Fibroblast of the aortic adventitia (primary cell): ENCODE data around the gene OBP2A. TPM values are rescaled to one million over a fixed set of nuclear protein-coding genes. Genes with fewer than 3 reads are reported as not detected.

Experiments used
- DNase-seq: peaks from one replicate; pipeline ENCODE4 v3.0.0-alpha.2; 2010; ENCODE audit warnings: low read depth
- H3K4me3 ChIP-seq: 2 replicates; pipeline ENCODE4 v1.5.1; 2011; ENCODE audit warnings: low read depth, mild to moderate bottlenecking, control low read depth, low read length, moderate library complexity
- total RNA-seq: library from RNA; depleted of rRNA; stranded (reverse); fragments of >200 nt; gene quantifications from 2 replicates; pipeline ENCODE4 v1.2.3, GENCODE V29; 2012; ENCODE audit warnings: low replicate concordance
- TF ChIP-seq, protein P1 (sequence below): IDR thresholded peaks from 2 replicates; pipeline ENCODE4 v1.5.1; 2011; ENCODE audit warnings: mild to moderate bottlenecking, low read length, control low read depth, inconsistent platforms; ENCODE audit not compliant: insufficient read depth

Gene OBP2A
- total RNA-seq, 1 donor, result not detected

DNA sequence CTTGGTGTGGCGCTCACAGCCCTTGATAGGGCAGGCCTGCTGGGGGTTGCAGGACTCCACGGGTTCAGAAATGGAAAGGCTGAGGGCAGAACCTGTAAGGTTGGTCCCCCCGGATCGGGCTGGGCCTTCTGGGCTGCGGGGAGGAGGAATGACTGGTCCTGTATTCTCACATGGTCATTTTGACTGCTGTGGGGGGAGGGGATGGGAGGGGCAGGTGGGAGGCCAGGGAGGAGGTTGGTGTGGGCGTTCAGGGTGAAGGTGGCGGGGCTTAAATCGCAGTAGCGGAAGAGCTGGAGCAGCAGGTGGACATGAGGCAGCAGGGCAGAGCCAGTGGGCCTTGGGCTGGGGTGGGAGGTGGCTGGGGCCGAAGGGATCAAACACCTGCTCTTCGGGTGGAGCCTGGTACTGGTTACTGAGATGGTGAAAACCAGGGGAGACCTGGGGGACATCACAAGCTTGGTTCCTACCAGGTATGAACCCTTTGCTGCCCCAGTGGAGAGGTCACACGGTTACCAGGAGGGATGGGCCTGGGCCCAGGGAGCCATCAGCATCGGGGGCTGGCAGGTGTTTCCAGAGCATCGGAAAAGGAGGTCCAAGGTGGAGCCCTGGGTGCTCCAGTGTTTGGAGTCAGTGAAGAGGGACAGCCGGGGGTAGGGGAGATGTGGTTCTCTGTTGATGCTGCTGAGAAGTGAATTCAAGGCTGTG lies 43.6 kb upstream of the OBP2A start:
- peak overlapping the region; percentile 82 for H3K4me3 ChIP-seq
- TF ChIP-seq, protein P1, sequence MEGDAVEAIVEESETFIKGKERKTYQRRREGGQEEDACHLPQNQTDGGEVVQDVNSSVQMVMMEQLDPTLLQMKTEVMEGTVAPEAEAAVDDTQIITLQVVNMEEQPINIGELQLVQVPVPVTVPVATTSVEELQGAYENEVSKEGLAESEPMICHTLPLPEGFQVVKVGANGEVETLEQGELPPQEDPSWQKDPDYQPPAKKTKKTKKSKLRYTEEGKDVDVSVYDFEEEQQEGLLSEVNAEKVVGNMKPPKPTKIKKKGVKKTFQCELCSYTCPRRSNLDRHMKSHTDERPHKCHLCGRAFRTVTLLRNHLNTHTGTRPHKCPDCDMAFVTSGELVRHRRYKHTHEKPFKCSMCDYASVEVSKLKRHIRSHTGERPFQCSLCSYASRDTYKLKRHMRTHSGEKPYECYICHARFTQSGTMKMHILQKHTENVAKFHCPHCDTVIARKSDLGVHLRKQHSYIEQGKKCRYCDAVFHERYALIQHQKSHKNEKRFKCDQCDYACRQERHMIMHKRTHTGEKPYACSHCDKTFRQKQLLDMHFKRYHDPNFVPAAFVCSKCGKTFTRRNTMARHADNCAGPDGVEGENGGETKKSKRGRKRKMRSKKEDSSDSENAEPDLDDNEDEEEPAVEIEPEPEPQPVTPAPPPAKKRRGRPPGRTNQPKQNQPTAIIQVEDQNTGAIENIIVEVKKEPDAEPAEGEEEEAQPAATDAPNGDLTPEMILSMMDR, result no peak
- no peak for DNase-seq

DNA sequence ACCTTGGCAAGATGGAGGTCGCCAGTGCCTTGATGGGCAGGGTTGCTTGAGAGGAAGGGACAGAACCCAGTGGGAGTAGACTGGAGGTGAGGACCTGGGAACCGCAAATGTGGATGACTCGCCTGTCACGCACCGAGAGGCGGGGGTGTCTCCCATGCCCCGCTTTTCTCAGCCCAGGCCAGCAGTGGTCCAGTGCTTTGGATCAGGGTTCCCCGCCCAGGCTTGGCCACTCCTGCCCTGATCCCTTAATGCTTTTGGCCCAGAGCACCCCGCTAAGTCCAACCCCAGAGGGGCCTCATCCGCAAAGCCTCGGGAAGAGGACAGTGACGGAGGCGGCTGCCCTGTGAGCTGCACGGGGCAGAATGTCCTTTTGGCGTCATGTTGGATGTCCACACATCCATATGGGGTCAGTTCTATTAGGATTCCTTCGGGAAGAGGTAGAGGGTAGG lies 43.0 kb upstream of the OBP2A start:
- TF ChIP-seq, protein P1, result no peak
- no peak for DNase-seq
- no peak overlapping the region for H3K4me3 ChIP-seq

DNA sequence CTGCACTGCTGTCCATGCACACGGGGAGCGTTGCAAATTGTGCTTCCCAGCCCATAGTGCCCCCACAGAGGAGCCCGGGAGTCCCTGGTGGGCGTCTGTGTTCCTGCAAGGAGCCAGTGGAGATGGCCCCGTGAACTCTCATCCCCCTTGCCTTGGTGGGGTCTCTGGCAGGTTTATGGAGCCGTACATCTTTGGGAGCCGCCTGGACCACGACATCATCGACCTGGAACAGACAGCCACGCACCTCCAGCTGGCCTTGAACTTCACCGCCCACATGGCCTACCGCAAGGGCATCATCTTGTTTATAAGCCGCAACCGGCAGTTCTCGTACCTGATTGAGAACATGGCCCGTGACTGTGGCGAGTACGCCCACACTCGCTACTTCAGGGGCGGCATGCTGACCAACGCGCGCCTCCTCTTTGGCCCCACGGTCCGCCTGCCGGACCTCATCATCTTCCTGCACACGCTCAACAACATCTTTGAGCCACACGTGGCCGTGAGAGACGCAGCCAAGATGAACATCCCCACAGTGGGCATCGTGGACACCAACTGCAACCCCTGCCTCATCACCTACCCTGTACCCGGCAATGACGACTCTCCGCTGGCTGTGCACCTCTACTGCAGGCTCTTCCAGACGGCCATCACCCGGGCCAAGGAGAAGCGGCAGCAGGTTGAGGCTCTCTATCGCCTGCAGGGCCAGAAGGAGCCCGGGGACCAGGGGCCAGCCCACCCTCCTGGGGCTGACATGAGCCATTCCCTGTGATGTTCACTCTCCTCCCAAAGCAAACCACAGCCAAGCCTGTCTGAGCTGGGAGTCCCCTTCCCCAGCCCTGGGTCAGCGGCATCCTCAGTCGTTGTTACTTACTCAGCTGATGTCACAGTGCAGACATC lies 42.3 kb upstream of the OBP2A start:
- no peak overlapping the region for H3K4me3 ChIP-seq
- no peak for DNase-seq

DNA sequence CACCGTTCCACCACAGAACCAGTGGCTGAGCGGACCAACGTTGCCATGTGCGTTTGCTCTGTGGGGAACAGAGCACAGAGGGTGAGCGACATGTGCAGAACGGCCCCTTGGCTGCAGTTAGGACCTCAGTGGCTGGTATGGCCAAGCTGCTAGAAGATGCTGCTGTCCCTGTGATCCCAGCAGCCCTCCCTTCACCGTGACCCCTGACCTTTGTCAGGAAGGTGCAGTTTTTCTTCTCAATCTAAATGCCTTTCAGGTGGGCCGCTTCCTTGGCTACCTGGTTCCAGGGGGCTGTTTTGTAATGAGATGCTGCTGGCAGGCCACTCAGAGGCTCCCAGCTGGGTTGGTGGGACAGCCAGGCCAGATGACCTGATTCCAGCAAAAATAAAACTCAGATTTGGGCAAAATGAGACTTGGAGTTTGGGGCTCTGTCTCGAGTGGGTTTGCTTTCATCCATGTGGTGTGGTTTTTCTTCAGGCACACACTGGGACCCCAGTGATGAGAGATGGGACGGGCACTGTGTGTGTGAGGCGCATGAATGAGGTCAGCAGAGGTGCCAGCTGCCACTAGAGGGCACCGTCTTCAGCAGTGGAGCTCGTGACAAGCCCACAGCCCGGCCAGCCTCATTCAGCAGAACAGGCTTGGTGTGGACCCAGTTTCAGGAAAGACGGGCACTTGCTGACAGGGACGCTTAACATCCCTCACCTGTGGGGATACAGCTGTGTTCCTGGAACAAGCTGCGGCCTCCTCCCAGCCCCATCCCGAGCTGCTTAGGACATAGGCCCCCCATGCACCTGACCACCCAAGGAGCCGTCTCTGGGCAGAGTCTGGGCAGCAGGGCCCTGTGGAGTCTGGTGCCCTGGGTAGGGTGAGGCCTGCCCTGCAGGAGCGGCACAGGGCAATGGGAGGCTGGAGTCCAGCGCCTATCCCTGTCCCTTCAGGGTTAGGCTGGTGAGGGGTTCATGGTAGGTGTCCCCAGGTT lies 41.4 kb upstream of the OBP2A start:
- TF ChIP-seq, protein P1, result peak; percentile 80
- DNase-seq, result peak; percentile 57
- H3K4me3 ChIP-seq, result no peak overlapping the region

More for the DNA sequence above, 42.3 kb upstream of the OBP2A start:
- TF ChIP-seq, protein P1, result no peak

DNA sequence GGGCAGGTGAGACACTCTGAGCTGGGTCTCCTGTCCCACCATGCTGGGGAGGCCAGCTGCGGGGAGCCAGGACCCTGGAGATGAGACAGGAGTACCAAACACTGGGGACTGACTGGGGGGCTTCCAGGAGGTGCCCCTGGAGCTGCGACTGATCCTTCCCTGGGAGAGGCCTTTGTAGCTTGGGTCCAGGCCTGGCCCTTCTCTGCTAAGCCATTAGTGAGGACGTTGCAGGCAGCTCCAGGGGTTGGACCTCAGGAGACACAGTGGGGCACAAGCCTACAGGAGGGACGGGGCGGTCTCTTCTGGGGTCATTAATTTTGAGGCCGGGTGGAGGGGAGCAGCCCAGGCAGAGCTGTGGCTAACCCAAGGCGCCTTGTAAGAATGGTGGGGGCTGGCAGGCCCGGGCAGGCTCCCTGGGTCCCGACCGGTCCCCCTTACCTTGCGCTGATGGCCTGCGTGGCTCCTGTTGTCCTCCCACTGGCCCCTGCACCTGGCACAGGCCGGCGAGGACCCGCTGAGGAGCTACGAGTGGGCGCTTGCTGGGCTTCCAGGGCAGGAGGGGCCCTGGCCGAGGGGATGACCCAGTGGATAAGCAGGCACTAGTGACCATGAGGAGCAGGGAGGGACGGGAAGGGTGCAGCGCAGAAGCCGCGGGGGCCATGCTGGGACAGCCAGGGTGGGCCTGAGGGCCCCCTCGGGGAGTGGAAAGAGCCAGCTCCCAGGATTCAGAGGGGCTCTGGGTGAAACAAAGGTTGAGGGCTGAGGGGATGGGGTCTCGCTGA lies 40.3 kb upstream of the OBP2A start:
- H3K4me3 ChIP-seq, result no peak overlapping the region
- TF ChIP-seq, protein P1, result no peak
- no peak for DNase-seq
